Inferior parietal cortex (tissue), 1 donor: ENCODE measurements around the gene DTNBP1.

Experiments
- DNase-seq: peaks from one replicate; pipeline ENCODE4 v3.0.0-alpha.2; 2016; ENCODE audit errors: extremely low spot score

DTNBP1 gene

GRCh38 chr6:15513801-15514711 lies 148.8 kb downstream of the DTNBP1 start:
- DNase-seq, result no peak

DNA sequence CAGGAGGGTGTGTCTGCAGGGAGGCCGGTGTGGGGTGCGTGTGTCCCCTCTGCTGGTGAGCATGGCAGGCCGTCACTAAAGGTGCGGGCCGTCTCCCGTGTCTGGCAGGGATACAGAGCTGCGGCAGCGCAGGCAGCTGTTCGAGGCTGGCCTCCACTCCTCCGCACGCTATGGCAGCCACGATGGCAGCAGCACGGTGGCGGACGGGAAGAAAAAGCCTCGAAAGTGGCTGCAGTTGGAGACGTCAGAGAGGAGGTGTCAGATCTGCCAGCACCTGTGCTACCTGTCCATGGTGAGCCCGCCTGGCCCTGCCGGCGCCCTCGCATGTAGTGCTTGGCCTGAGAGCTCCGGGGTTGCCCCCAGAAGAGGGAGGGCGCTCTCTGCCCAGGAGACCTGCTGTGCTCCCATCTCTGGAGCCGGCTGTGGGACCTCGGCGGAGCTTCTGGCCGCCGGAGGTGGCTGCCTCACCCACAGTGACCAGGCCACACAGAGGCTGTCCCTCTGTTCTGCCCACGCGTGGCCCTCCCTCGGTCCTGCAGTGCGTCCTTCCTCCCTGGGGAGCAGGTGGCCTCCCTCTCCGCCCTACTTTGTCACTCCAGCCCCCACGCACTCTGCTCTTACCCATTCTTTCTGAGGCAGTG lies 149.6 kb downstream of the DTNBP1 start:
- no peak for DNase-seq

DNA sequence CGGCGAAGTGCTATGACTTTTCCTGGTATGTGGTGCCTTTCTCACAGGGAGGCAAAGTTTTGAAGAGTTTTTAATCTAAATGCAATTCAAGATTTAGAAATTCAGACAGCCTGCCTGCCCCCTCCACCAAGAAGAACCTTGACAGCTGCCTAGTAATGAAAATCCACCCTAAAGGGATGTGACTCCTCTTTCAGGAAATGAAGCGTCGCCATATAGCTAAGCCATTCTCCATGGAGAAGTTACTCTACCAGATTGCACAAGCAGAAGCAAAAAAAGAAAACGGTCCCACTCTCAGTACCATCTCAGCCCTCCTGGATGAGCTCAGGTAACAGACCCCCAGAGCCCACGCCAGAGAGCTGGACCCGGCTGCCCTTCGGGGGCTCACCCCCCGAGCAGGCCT lies 150.1 kb downstream of the DTNBP1 start:
- DNase-seq, result no peak

GRCh38 chr6:15512126-15512525 lies 150.7 kb downstream of the DTNBP1 start:
- DNase-seq, result no peak

DNA sequence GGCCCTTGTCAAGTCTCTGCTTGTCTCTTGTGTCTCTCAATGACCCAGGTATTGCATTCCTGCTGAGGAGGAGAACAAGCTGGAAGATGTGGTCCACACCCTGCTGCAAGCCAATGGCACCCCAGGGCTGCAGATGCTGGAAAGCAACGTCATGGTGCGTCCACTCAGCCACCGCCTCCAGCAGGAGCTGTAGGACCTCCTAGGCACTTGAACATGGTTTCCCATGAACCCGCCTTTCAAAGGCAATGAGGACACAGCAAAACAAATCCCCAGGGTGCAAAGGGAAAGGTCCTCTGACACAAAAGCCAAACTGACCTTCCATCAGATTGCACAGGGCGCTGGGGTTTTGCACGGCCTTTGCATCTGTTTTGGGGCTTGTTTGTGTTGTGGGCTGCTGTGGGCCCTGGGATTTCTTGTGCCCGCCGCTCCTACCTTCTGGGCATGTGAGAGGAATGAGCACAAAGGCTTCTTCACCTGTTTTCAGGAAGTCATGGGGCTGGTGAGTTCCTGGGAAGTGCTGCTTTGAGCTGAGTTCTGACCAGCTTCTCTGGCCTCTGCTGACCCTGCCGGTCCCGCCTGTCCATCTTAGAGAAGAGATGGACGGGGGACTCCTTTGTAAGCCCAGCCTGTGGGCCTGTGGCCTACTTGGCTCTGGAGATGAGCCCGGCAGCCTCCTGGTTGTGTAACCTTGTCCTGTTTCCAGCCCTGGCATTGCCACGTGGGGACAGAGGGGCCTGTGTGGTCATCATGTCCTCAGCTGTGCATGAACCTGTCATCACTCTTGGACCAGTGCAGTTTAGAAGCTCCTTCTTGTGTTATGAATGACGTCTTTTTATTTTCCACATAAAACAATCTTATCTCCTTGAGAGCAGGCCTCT lies 151.3 kb downstream of the DTNBP1 start:
- DNase-seq, result no peak

DNA sequence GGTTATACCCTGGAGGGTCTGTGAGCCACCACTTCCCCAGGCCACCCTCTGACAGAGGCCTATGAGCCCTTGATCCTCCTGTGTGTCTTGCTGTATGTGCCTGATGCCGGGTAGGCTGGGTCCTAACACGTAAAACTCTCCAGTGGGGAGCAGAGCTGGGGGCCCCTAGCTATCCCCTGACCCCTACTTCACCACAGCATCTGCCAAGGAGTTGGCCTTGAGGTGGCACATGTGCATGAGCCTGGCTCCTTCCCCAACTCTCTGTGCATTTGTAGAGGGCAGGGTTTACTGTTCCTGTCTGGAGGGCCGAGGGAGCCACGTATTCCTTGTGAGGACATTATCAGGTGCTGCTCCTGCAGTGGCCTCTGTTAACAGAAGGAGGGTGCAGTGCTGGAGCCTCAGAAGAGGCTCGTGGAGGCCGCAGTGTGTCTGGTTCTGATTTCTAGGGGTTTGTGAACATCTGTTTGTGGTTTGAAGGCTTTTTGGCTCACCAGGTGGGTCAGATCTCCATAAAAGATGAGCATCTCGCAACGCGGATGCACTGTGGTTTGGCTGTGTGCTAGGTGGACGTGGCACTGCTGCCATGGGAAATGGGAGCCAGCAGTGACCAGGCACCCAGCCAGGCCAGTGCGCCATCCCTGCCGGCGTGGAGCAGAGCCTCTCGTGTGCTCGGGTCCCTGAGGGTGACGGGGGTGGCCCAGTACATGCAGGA lies 152.1 kb downstream of the DTNBP1 start:
- no peak for DNase-seq

DNA sequence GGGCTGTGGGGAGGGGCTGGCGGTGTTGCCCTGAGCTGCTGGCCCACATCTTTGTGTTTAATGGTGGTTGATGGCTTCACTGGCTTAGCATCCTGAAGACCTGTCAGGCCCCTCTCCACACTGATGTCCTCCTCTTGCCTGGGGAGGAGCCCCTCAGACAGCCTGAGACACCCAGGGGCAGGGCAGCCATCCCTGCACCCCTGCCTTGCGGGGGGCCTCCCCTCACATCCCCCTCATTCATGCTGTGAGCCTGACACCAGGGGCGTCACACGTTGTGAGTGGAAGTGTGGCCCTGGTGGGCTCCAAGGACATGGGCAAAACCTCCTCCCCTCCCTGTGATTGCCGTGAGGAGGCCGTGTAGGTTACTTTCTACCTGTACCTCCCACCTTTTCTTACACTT lies 152.7 kb downstream of the DTNBP1 start:
- no peak for DNase-seq

DNA sequence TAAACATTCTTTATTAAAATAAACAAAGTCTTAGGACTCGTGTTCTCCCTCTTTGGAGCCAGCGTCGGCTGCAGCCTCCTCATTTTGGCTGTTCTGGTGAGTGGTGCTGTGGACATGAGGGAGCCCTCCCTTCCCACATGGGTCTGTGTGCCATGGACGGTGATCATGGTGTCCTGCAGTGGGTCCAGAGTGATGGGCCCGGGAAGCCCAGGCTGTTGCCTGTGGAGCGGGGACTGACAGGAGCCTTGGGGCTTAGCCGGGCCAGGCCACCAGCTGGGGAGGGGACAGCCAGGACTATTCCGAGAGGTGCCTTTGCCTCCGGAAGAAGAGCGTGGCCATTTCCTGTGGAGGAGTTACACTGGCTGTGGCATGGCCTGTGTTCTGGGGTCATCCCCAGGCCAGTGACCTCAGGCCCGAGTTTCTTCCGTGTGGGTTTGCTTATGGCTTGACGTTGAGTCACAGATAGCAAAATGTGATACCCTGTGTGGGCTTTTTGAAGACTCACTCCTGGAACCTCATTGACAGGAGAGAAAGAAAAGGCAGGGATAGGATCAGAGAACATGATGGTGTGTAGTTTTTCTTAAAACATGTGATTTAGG lies 153.4 kb downstream of the DTNBP1 start:
- no peak for DNase-seq

GRCh38 chr6:15508931-15509330 lies 153.9 kb downstream of the DTNBP1 start:
- no peak for DNase-seq

DNA sequence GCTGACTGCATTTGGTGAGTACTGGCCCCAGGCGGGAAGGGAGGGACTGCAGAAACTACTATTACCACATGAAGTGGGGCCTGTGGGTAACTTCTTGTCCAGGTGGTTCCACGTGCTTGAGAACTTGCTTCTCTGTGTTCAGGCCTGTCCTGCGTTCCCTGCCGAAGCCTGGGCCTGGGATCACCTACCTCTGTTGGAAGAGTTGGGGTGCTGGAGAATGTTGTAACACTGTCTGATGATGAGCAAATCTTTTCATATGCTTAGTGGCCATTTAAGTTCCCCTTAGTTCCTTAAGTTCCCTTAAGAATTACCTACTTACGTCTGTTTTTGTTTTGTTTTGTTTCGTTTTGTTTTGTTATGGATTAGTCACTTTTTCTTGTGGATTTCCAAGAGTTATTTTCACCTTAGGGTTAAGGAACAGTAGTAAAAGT lies 154.4 kb downstream of the DTNBP1 start:
- no peak for DNase-seq

- DNase-seq, result no peak
Measured at GRCh38 chr6:15507746-15508145, 155.1 kb downstream of the DTNBP1 start.

DNA sequence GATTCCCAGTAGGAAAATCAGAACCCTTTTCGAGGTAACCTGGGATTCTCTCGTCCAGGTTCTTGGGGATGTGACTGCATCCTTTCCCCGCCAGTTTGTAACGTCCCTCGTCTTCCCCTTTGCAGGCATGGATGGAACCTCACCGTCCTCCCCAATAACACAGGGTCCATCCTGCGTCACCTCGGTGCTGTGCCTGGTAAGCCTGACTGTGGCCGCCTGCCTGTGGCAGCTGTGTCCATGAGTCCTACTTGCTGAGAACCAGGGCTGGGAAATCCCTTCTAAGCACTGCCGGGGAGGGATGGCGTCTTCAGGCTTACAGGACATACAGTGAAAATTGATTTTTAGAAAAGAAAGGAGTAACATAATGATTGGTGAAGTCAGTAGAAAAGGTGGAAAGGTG lies 155.6 kb downstream of the DTNBP1 start:
- DNase-seq, result no peak

- DNase-seq, result no peak
Measured at GRCh38 chr6:15506066-15506465, 156.8 kb downstream of the DTNBP1 start.

DNA sequence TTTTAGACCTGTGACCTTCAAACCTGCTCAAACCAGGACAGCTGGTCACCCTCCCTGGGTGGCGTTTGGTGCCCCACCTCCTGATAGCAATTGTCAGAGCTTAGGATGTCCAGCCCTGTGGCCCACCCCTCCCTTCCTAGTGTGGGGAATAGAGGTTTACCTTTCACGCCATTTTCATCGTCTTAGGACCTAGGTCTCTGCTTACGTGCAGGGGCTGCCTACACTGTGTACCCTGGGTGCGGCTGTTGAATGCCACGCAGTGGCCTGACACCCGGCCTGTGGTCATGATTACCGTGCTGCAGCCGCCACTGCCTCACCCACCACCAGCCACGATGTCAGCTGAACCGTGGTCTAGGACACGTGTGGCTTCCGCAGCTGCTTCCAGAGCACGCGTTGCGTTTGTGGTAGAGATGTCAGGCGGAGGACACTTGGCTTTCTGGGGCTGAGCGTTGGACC lies 157.3 kb downstream of the DTNBP1 start:
- no peak for DNase-seq

- DNase-seq, result peak; percentile 87
Measured at GRCh38 chr6:15504581-15505350, 158.1 kb downstream of the DTNBP1 start.

DNA sequence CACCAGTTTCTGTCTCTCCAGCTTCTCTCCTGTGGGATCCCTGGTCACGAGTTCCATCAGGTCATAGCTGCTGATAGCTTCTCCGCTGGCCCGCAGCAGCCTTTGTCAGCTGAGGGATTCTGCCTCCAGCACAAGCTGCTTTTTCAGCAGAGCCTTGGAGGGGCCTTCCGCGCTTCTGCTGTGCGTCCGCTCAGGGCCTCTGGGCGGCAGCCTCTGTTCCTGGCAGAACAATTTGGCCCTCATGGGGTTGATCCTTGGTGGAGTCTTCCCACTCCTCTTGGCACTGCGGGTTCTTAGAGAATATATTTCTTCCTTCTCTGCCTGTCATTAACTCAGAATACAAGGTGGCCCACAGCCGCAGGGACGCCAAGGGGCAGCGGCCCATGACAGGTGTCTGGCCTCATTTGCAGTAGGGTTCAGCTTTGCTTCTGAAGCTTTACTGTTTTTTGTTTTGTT lies 158.8 kb downstream of the DTNBP1 start:
- no peak for DNase-seq

DNA sequence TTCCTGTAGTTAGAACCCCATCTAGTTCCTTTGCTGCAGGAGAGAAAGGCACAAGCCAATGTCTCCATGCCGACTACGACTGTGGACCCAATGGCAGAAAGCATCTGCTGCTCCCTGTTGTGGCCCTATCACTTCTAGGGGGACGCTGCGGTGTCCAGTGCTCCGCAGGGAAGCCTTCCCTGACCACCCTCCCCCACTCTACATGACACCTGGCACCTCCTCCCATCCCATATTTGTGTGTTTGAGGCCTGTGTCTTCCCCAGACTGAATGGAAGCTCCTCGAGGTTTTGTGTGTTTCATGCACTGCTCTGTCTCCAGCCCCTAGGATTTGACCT lies 159.5 kb downstream of the DTNBP1 start:
- DNase-seq, result no peak

DNA sequence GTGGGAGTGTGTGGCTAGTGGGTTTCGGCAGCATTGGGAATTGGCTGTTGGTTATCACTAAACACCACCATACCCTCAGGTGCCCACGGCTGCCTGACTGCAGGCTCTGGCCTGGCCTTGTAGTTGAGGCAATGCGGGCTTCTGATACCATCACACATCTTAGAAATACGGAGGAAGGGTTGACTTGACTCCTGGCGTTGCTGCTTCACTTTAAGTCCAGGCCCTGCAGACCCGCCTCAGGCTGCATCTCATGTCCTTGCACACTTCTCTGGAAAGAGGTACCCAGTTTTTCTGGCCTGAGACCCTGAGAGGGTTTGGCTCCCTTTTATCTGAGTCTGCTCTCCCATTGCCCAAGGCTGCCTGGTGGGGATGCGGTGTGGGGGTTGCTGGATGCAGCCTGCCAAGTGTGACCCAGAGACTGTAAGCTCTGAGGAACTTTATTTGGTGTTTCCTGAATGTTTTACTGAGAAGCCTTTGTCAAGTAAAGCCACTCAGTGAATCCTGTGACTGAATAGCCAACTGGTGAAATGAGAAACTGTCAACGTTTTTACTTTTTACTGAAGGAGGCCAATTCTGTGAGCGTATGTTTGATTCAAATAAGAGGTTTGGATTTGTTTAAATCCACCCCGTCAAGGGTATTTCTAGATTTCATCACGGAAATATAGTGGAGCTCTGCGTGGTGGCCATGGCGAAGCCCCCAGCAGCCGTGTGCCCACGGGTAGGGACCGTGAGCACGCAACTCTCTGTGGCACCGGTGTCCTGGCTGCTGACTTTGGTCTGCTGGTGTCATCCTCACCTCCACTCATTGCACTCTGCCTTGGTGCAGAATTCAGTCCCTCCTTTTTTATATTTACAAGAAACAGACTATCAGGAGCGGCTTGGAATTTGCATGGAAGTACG lies 160.1 kb downstream of the DTNBP1 start:
- DNase-seq, result no peak

DNA sequence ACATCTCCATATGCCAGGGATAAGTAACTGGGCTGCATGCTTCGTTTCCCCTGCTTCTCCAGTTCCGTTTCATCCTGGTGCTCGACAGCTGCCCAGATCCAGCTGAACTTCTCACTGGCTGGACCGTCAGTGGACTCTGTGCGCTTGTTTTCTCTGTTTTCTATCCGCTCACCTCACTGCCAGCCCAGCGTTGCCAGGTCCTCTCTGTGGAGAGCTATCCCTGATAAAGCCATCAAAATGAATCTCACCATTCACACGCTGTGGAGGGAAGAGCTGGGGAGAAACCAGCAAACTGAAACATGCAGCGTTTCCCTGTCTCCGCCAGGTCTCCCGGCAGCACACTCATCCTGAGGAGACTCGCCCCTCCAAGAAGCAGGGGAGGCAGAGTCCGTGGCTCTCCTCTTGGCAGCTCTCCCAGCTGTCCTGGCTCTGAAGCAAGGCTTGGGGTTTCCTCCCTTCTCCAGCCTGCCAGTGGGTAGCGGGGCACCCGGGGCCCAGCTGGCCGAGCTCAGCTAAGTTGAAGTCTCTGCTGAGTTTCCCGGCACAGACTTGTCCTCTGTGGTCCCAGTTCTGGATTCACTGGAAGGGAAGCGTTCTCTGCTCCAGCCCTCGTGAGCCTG lies 160.9 kb downstream of the DTNBP1 start:
- peak; percentile 47 for DNase-seq
